Coronary artery (tissue), 2 donors: ENCODE measurements around the gene CIDEB.

Experiments
- DNase-seq: peaks from one replicate; pipeline ENCODE4 v3.0.0-alpha.2; 2017; ENCODE audit warnings: low spot score
- H3K27ac ChIP-seq, 2 donors: fragments of 200-600 bp; sonication (generic); one replicate each; pipeline ENCODE4 v1.5.1; 2016 to 2019
- H3K4me3 ChIP-seq: fragments of 200-600 bp; sonication (generic); 2 replicates; pipeline ENCODE4 v1.5.1; 2016; ENCODE audit warnings: mild to moderate bottlenecking, moderate library complexity
- TF ChIP-seq, protein P1 (sequence below): fragments of 200-600 bp; sonication (generic); IDR thresholded peaks from one replicate; pipeline ENCODE4 v1.5.1; 2019; ENCODE audit warnings: antibody characterized with exemption

CIDEB gene

DNA sequence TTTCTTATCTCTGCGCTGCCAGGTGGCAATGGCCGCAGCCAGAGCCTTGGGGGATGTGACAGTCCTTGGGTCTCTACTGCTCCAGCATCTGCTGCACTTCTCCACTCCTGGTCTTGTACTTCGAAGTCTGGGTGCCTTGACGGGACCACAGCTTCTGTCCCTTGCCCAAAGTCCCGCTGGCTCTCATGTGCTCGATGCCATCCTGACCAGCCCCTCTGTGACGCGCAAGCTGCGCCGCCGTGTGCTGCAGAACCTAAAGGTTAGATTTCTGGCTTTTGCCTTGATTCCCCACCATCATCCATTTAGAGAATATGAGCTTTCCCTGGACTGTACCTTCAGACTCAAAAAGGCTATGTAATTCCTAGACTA, 3.8 kb downstream of the CIDEB start:
- TF ChIP-seq, protein P1, sequence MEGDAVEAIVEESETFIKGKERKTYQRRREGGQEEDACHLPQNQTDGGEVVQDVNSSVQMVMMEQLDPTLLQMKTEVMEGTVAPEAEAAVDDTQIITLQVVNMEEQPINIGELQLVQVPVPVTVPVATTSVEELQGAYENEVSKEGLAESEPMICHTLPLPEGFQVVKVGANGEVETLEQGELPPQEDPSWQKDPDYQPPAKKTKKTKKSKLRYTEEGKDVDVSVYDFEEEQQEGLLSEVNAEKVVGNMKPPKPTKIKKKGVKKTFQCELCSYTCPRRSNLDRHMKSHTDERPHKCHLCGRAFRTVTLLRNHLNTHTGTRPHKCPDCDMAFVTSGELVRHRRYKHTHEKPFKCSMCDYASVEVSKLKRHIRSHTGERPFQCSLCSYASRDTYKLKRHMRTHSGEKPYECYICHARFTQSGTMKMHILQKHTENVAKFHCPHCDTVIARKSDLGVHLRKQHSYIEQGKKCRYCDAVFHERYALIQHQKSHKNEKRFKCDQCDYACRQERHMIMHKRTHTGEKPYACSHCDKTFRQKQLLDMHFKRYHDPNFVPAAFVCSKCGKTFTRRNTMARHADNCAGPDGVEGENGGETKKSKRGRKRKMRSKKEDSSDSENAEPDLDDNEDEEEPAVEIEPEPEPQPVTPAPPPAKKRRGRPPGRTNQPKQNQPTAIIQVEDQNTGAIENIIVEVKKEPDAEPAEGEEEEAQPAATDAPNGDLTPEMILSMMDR, result no peak
- DNase-seq, result no peak
- no peak overlapping the region for H3K27ac ChIP-seq
- H3K4me3 ChIP-seq, result no peak overlapping the region

DNA sequence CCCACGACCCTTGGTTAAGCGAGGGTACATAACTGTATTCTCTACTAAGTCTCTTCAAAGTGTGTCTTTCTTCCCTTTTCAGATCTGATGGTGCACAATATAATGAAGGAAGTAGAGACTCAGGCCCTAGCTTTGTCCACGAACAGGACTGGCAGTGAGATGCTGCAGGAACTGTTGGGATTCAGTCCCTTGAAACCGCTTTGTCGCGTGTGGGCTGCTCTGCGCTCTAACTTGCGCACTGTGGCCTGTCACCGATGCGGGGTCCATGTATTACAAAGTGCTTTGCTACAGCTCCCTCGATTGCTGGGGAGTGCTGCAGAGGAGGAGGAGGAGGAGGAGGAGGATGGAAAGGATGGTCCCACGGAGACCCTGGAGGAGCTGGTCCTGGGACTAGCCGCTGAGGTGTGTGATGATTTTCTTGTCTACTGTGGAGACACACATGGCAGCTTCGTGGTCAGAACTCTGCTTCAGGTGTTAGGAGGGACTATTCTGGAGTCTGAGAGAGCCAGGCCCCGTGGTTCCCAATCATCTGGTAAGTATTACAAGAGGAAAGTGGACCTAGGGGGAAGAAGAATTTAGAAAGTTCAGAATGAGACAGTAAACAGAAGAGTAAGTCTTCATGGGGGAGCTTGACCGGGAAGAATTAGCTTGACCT, 7.3 kb downstream of the CIDEB start:
- DNase-seq, result no peak
- peak overlapping the region; percentile 81 to 92 for H3K27ac ChIP-seq
- peak overlapping the region; percentile 94 for H3K4me3 ChIP-seq
- TF ChIP-seq, protein P1, result no peak

DNA sequence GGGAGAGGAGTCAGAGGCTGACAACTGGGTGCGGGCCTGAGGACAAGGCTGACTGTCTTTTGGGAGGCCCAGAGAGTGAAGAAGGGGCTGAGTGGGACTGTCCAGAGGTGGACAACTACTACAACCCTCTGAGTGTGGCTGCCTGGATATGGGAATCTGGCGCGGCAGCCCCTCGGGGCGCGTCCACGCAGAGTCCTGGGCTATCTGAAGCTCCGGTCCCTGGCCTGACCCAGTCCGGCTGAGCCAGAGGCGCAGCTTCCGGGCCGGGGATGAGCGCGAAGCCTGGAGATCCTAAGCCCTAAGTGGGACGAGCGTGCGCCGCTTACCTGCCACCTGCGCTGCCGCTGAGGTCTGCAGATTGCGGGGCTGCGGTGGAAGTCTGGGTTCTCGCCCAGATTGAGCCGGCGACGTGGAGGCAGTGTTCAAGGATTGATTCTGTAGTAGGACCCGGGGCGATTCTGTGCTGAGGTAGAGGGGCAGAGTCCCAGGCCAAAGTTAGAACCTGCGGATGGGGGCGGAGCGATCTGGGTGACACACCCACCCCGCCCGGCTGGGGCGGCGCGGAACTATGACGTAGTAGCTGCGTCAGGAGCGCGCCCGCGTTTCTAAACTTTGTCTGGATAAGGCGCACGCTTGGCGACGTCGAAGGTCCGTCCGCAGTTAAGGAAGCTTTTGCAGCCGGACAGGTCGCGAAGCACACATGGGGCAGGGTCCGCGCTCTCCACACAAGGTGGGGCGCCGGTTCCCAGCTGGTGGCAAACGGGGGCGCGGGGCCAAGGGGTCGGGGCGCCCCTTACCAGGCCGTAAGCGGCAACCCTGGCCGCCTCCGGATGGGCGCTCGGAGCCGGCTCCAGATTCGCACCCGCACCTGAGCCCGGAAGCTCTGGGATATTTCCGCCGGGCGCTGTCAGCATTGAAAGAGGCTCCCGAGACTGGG, 8.3 kb downstream of the CIDEB start, which contains the start of the genes DHRS1 and NOP9:
DHRS1 (minus strand) TSS at position 526 of the 937 bp plus-strand sequence. CDS start 674 bp downstream, outside the sequence.
NOP9 (plus strand) TSS at position 596 of the 937 bp plus-strand sequence; CDS start at position 701, 105 bp downstream.
- H3K4me3 ChIP-seq, result peak within 1 kb of the TSS; percentile 94
- TF ChIP-seq, protein P1, result no peak
- DNase-seq, result peak; percentile 94
- peak within 1 kb of the TSS; percentile 81 to 92 for H3K27ac ChIP-seq

DNA sequence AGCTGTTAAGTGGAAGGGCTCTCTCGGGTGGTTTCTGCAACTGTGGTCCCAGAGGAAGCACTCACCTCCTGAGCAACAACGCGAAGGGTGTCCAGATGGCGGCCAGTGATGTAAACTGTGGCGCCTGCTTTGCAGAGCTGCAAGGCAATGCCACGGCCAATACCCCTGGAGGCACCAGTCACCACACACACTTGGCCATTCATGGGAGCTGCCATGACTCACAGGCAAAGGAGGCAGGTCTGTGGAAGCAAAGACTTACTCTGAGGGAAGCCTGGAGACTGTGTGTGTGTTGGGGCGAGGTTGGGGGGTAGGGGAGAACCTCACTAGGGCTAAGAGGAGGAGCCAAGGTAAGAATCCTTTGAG, 8.9 kb downstream of the CIDEB start:
- H3K27ac ChIP-seq, result peak overlapping the region; percentile 81 to 92
- TF ChIP-seq, protein P1, result no peak
- H3K4me3 ChIP-seq, result peak overlapping the region; percentile 94
- no peak for DNase-seq

DNA sequence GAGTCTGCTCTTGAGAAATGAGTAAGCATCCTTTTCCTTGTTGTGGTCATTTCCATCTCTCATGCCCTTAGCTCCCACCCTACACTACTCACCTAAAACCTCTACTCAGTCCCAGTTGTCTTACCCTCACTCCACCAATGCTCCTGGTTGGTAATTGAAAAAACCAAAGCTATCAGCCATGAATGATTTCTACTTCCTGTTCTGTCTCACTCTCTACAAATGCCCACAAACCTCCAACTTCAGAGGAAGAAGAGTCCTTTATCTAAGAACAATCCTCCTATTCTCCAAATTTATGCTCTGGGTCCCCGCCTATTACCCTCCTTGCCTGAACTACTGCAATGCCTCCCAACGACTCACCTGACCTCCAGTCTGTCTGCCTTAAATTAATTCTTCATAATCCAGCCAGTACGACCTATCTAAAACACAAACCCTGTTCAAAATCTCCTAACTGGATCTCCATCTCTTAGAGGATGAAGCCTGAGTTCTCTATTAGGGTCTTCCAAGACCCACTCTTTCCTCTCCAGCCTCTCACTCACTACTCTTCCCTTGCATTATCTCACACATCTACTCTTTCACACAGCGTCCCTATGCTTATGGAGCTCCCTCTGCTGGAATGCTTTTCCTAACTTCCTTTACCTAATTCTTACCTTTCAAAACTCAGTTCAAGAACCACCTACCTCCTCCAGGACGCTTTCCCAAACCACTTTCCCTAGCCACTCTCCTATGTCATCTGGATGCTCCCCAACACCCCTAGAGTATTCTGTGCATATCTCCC, 10.4 kb downstream of the CIDEB start:
- no peak overlapping the region for H3K27ac ChIP-seq
- TF ChIP-seq, protein P1, result no peak

DNA sequence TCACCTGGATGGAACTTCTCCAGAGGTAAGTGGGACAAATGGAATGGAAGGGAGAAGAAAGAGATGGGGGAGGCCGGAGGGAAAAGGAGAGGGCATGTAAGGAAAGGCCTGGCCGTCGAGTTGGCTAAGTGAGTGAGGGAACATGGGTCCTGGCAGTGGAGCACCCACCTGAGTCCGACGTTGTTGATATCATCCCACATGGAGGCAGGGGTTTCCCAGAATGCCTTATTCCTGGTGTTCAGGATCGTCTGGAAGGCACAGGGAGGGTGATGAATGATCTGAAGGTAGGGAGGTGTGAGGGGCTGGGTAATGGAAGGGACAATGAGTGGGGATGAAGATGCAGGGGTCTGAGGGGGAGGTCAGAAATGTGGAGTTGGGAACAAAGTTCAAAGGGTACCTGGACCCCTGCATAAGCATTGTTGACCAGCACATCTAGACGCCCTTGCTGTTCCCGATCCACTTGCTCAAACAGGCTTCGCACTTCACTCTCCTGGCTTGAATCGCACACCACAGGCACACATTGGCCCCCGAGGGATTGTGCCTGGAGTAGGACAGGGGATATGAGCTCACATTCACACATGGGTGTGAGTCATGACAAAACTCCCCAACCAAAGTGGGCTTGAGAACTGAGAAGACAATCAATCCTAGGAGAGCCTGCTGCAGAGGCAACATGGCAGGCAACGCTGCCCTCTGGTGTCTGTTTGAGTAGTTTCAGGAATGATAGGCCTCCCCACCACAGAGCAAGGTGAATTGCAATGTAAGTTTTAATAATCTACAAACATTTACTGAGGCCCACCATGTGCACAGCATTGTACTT, 11.2 kb downstream of the CIDEB start:
- TF ChIP-seq, protein P1, result peak; percentile 56
- Histone ChIP-seq H3K27ac (no peak overlapping the region), H3K4me3 (no peak overlapping the region)
- no peak for DNase-seq

More for the DNA sequence above, 10.4 kb downstream of the CIDEB start:
- no peak for DNase-seq
- no peak overlapping the region for H3K4me3 ChIP-seq
